Mesendoderm (in vitro differentiated cells): ENCODE results near the gene NUAK1.
A peak's percentile ranks its signal among the peaks of the same experiment; 100 is the strongest.

Experiments
- DNase-seq: peaks from one replicate; pipeline ENCODE4 v3.0.0; 2013
- H2AK5ac ChIP-seq: 2 replicates; pipeline ENCODE4 v1.6.1; 2013; ENCODE audit warnings: low read length, inconsistent platforms
- H2BK120ac ChIP-seq: 2 replicates; pipeline ENCODE4 v1.6.1; 2013; ENCODE audit warnings: low read depth, mild to moderate bottlenecking, low read length, moderate library complexity, mixed read lengths
- H2BK15ac ChIP-seq: replicated peaks from 2 replicates; pipeline ENCODE4 v1.6.1; 2013; ENCODE audit warnings: low read depth, mild to moderate bottlenecking, moderate library complexity
- H2BK5ac ChIP-seq: 2 replicates; pipeline ENCODE4 v1.6.1; 2013; ENCODE audit warnings: low read length, inconsistent platforms
- H3K18ac ChIP-seq: 2 replicates; pipeline ENCODE4 v1.6.1; 2013; ENCODE audit warnings: mild to moderate bottlenecking, low read length, mixed read lengths
- H3K23ac ChIP-seq: one replicate; pipeline ENCODE4 v1.6.1; 2013; ENCODE audit warnings: low read length
- H3K27ac ChIP-seq: 2 replicates; pipeline ENCODE4 v1.5.1; 2013; ENCODE audit warnings: low read depth, mild to moderate bottlenecking, inconsistent platforms, low read length, moderate library complexity
- H3K27me3 ChIP-seq: 2 replicates; pipeline ENCODE4 v1.6.1; 2013; ENCODE audit warnings: low read length, control low read depth, mild to moderate bottlenecking, inconsistent platforms; ENCODE audit not compliant: insufficient read depth, poor library complexity
- H3K36me3 ChIP-seq: 2 replicates; pipeline ENCODE4 v1.6.1; 2013; ENCODE audit warnings: low read length, inconsistent platforms; ENCODE audit not compliant: control insufficient read depth, insufficient read depth
- H3K4ac ChIP-seq: one replicate; pipeline ENCODE4 v1.6.1; 2013; ENCODE audit warnings: low read depth, mild to moderate bottlenecking, low read length, moderate library complexity
- H3K4me1 ChIP-seq: 2 replicates; pipeline ENCODE4 v1.6.1; 2013; ENCODE audit warnings: low read depth, low read length, inconsistent platforms; ENCODE audit not compliant: control insufficient read depth
- H3K4me2 ChIP-seq: 2 replicates; pipeline ENCODE4 v1.6.1; 2013; ENCODE audit warnings: low read length
- H3K4me3 ChIP-seq: 2 replicates; pipeline ENCODE4 v1.5.1; 2013; ENCODE audit warnings: mild to moderate bottlenecking, low read length
- H3K56ac ChIP-seq: one replicate; pipeline ENCODE4 v1.6.1; 2013; ENCODE audit warnings: low read length
- H3K79me1 ChIP-seq: 2 replicates; pipeline ENCODE4 v1.6.1; 2013; ENCODE audit warnings: low read length, inconsistent platforms
- H3K79me2 ChIP-seq: 2 replicates; pipeline ENCODE4 v1.6.1; 2013; ENCODE audit warnings: mild to moderate bottlenecking, low read length; ENCODE audit not compliant: control insufficient read depth, insufficient read depth
- H3K9ac ChIP-seq: 2 replicates; pipeline ENCODE4 v1.6.1; 2013; ENCODE audit warnings: low read length, inconsistent platforms
- H4K5ac ChIP-seq: one replicate; pipeline ENCODE4 v1.6.1; 2013; ENCODE audit warnings: low read length
- H4K8ac ChIP-seq: one replicate; pipeline ENCODE4 v1.6.1; 2013; ENCODE audit warnings: low read depth, mild to moderate bottlenecking, control low read depth, low read length, moderate library complexity
- WGBS: extraction: QIAGEN DNeasy Blood & Tissue Kit; methylation state at CpG from one replicate; pipeline ENCODE4 v1.1.7; 2013; ENCODE audit warnings: low lambda C conversion rate, missing lambda C conversion rate; ENCODE audit not compliant: insufficient coverage; ENCODE audit errors: extremely low coverage; 5-methylcytosine and 5-hydroxymethylcytosine counted together

Gene NUAK1

GRCh38 chr12:106027911-106028310 lies 110.8 kb downstream of the NUAK1 start:
- Histone ChIP-seq H3K4ac (no peak overlapping the region), H2BK120ac (no peak overlapping the region), H2BK5ac (no peak overlapping the region), H3K18ac (no peak overlapping the region), H3K36me3 (no peaks in the 10 kb centered on the region), H4K5ac (no peak overlapping the region), H2BK15ac (no peak overlapping the region), H4K8ac (no peak overlapping the region), H3K4me1 (peaks cover 7% of the 10 kb centered on the region), H3K27ac (no peak overlapping the region), H3K79me2 (no peaks in the 10 kb centered on the region), H3K4me2 (no peak overlapping the region), H3K23ac (no peak overlapping the region), H3K9ac (no peak overlapping the region), H2AK5ac (peak overlapping the region; percentile 28), H3K56ac (peak overlapping the region; percentile 10), H3K27me3 (no peaks in the 10 kb centered on the region), H3K4me3 (no peak overlapping the region), H3K79me1 (no peaks in the 10 kb centered on the region)
- no CpG with 5 or more reads among the region's 6 CpGs for WGBS
- no peak for DNase-seq

GRCh38 chr12:106027286-106027685 lies 111.5 kb downstream of the NUAK1 start:
- WGBS: no CpG with 5 or more reads among the region's 5 CpGs
- Histone ChIP-seq H3K9ac (no peak overlapping the region), H2BK120ac (no peak overlapping the region), H2AK5ac (no peak overlapping the region), H3K56ac (peak overlapping the region; percentile 10), H3K4me2 (no peak overlapping the region), H3K4me3 (no peak overlapping the region), H3K27me3 (no peaks in the 10 kb centered on the region), H2BK5ac (no peak overlapping the region), H4K8ac (no peak overlapping the region), H3K4ac (no peak overlapping the region), H3K36me3 (no peaks in the 10 kb centered on the region), H2BK15ac (no peak overlapping the region), H4K5ac (no peak overlapping the region), H3K79me1 (no peaks in the 10 kb centered on the region), H3K79me2 (no peaks in the 10 kb centered on the region), H3K23ac (no peak overlapping the region), H3K27ac (no peak overlapping the region), H3K18ac (no peak overlapping the region), H3K4me1 (peaks cover 5% of the 10 kb centered on the region)
- DNase-seq: no peak

GRCh38 chr12:106025129-106025528 lies 113.6 kb downstream of the NUAK1 start:
- Histone ChIP-seq H3K4ac (no peak overlapping the region), H2BK5ac (no peak overlapping the region), H2AK5ac (no peak overlapping the region), H3K56ac (no peak overlapping the region), H2BK15ac (no peak overlapping the region), H3K27me3 (no peaks in the 10 kb centered on the region), H3K9ac (no peak overlapping the region), H3K27ac (no peak overlapping the region), H2BK120ac (no peak overlapping the region), H3K4me3 (no peak overlapping the region), H3K4me2 (no peak overlapping the region), H4K8ac (no peak overlapping the region), H3K36me3 (no peaks in the 10 kb centered on the region), H3K18ac (no peak overlapping the region), H4K5ac (no peak overlapping the region), H3K4me1 (peaks cover 7% of the 10 kb centered on the region), H3K23ac (no peak overlapping the region), H3K79me1 (no peaks in the 10 kb centered on the region), H3K79me2 (no peaks in the 10 kb centered on the region)
- WGBS: no CpG with 5 or more reads among the region's 2 CpGs
- no peak for DNase-seq

GRCh38 chr12:106023039-106023438 lies 115.7 kb downstream of the NUAK1 start:
- no peak overlapping the region for H3K4me3 ChIP-seq
- no peak overlapping the region for H3K56ac ChIP-seq
- H2BK15ac ChIP-seq: no peak overlapping the region
- no peaks in the 10 kb centered on the region for H3K27me3 ChIP-seq
- no peak overlapping the region for H3K9ac ChIP-seq
- no peaks in the 10 kb centered on the region for H3K36me3 ChIP-seq
- WGBS: no CpG with 5 or more reads among the region's 2 CpGs
- no peak overlapping the region for H3K27ac ChIP-seq
- no peak overlapping the region for H4K5ac ChIP-seq
- no peak overlapping the region for H2BK5ac ChIP-seq
- no peak overlapping the region for H3K18ac ChIP-seq
- H3K79me1 ChIP-seq: no peaks in the 10 kb centered on the region
- H2AK5ac ChIP-seq: no peak overlapping the region
- H3K79me2 ChIP-seq: no peaks in the 10 kb centered on the region
- no peak overlapping the region for H3K23ac ChIP-seq
- peaks cover 7% of the 10 kb centered on the region for H3K4me1 ChIP-seq
- no peak overlapping the region for H4K8ac ChIP-seq
- H2BK120ac ChIP-seq: no peak overlapping the region
- no peak for DNase-seq
- H3K4me2 ChIP-seq: no peak overlapping the region
- H3K4ac ChIP-seq: no peak overlapping the region

- H3K4me3 ChIP-seq: no peak overlapping the region
- H3K4ac ChIP-seq: no peak overlapping the region
- no peaks in the 10 kb centered on the region for H3K27me3 ChIP-seq
- peak overlapping the region; percentile 39 for H2BK120ac ChIP-seq
- H3K9ac ChIP-seq: no peak overlapping the region
- H4K5ac ChIP-seq: no peak overlapping the region
- no CpG with 5 or more reads among the region's 5 CpGs for WGBS
- H3K79me2 ChIP-seq: no peaks in the 10 kb centered on the region
- H2AK5ac ChIP-seq: no peak overlapping the region
- H3K4me1 ChIP-seq: peaks cover 7% of the 10 kb centered on the region
- no peak overlapping the region for H3K18ac ChIP-seq
- no peak overlapping the region for H3K4me2 ChIP-seq
- H3K36me3 ChIP-seq: no peaks in the 10 kb centered on the region
- no peak overlapping the region for H2BK5ac ChIP-seq
- DNase-seq: no peak
- no peak overlapping the region for H3K56ac ChIP-seq
- no peak overlapping the region for H3K27ac ChIP-seq
- no peak overlapping the region for H2BK15ac ChIP-seq
- H4K8ac ChIP-seq: no peak overlapping the region
- no peak overlapping the region for H3K23ac ChIP-seq
- H3K79me1 ChIP-seq: no peaks in the 10 kb centered on the region
These were observed 116.2 kb downstream of the NUAK1 start for GRCh38 chr12:106022568-106023012.

- H4K5ac ChIP-seq: no peak overlapping the region
- H2BK120ac ChIP-seq: no peak overlapping the region
- no peak overlapping the region for H3K18ac ChIP-seq
- no peaks in the 10 kb centered on the region for H3K27me3 ChIP-seq
- H2BK15ac ChIP-seq: no peak overlapping the region
- H3K79me2 ChIP-seq: no peaks in the 10 kb centered on the region
- peak overlapping the region; percentile 25 for H2AK5ac ChIP-seq
- peak overlapping the region; percentile 57 for H3K56ac ChIP-seq
- peaks cover 7% of the 10 kb centered on the region for H3K4me1 ChIP-seq
- peak; percentile 77 for DNase-seq
- H3K23ac ChIP-seq: no peak overlapping the region
- no peak overlapping the region for H3K9ac ChIP-seq
- no peak overlapping the region for H4K8ac ChIP-seq
- no CpG with 5 or more reads among the region's 5 CpGs for WGBS
- no peak overlapping the region for H3K4me2 ChIP-seq
- no peak overlapping the region for H2BK5ac ChIP-seq
- H3K4ac ChIP-seq: no peak overlapping the region
- H3K79me1 ChIP-seq: no peaks in the 10 kb centered on the region
- H3K4me3 ChIP-seq: no peak overlapping the region
- no peaks in the 10 kb centered on the region for H3K36me3 ChIP-seq
- H3K27ac ChIP-seq: no peak overlapping the region
These were observed 117.2 kb downstream of the NUAK1 start for GRCh38 chr12:106021516-106021915.
